Lower leg skin (tissue), 4 donors: Measurements from ENCODE around the gene TRIM5. TPM values are rescaled to one million over a fixed set of nuclear protein-coding genes. Genes with fewer than 3 reads are reported as not detected.
"Not testable (repeated sequence)": the region's sequence is repeated elsewhere in the genome, so short reads cannot be mapped to it uniquely, and the experiment has no call there.

Experiments used
- DNase-seq, 2 donors: peaks; one replicate each; pipeline ENCODE4 v3.0.0-alpha.2; 2019; ENCODE audit warnings: low spot score in 2 of 2
- H3K4me3 ChIP-seq: fragments of 200-600 bp; sonication (generic); 2 replicates; pipeline ENCODE4 v1.5.1; 2017; ENCODE audit warnings: mild to moderate bottlenecking, low read depth; ENCODE audit not compliant: poor library complexity, severe bottlenecking
- CTCF ChIP-seq, 3 donors: fragments of 450-650 bp; IDR thresholded peaks; one replicate each; pipeline ENCODE4 v1.5.1; 2016; ENCODE audit warnings: antibody characterized with exemption in 3 of 3, mild to moderate bottlenecking in 3 of 3, moderate library complexity in 2 of 3
- POLR2A ChIP-seq, 2 donors: fragments of 450-650 bp; IDR thresholded peaks; one replicate each; pipeline ENCODE4 v1.6.1; 2016 to 2017; ENCODE audit warnings: antibody characterized with exemption in 2 of 2, mild to moderate bottlenecking in 1 of 2, moderate library complexity in 1 of 2
- WGBS, 2 donors: methylation state at CpG; one replicate each; pipeline ENCODE4 v1.1.5; 2018; 5-methylcytosine and 5-hydroxymethylcytosine counted together
- intact Hi-C: fragments of 100-400 bp; cut with DNase I; formaldehyde crosslinking; loops from one replicate; pipeline ENCODE4 v1.15.0; 2023; ENCODE audit warnings: low total_unique reads
- total RNA-seq, 4 donors: library from RNA; depleted of rRNA; stranded (reverse); fragments of >200 nt; gene quantifications; one replicate each; pipeline ENCODE4 v1.1.0, GENCODE V29; 2016

The TRIM5 gene
- total RNA-seq, 4 donors from 2014 or later: 8.3 to 16.1 (median 10.8) TPM

- 81 to 84% methylated on average over 10 of the region's 10 CpGs for WGBS, 2 donors
- DNase-seq: no peak
- intact Hi-C loops: no loop called here
- H3K4me3 ChIP-seq: no peak overlapping the region
- TF ChIP-seq POLR2A (IDR thresholded peaks at IDR 0.05) (no peak), CTCF (IDR thresholded peaks at IDR 0.05) (no peak)
Observed at GRCh38 chr11:5700421-5701054, 15.7 kb upstream of the TRIM5 start.

- H3K4me3 ChIP-seq: no peak overlapping the region
- TF ChIP-seq CTCF (IDR thresholded peaks at IDR 0.05) (no peak), POLR2A (IDR thresholded peaks at IDR 0.05) (no peak)
- WGBS, 2 donors: 90 to 93% methylated on average over 7 of the region's 7 CpGs
- intact Hi-C loops: no loop called here
- no peak for DNase-seq
Observed at GRCh38 chr11:5698281-5698680, 13.4 kb upstream of the TRIM5 start.

- intact Hi-C loops: no loop called here
- DNase-seq: no peak
- no peak overlapping the region for H3K4me3 ChIP-seq
- WGBS, 2 donors: 70 to 85% methylated on average over 2 of the region's 2 CpGs
- no peak for TF ChIP-seq CTCF (IDR thresholded peaks at IDR 0.05)
- TF ChIP-seq POLR2A (IDR thresholded peaks at IDR 0.05): no peak
Observed at GRCh38 chr11:5696210-5696609, 11.3 kb upstream of the TRIM5 start.

- intact Hi-C loops: no loop called here
- H3K4me3 ChIP-seq: no peak overlapping the region
- DNase-seq: no peak
- TF ChIP-seq POLR2A (IDR thresholded peaks at IDR 0.05): no peak
- TF ChIP-seq CTCF (IDR thresholded peaks at IDR 0.05): no peak
- WGBS, 2 donors: 68 to 74% methylated on average over 1 of the region's 1 CpG
Observed at GRCh38 chr11:5695580-5695979, 10.7 kb upstream of the TRIM5 start.

- no peak for DNase-seq
- intact Hi-C loops: no loop called here
- WGBS, 2 donors: 71 to 79% methylated on average over 1 of the region's 1 CpG
- TF ChIP-seq POLR2A (IDR thresholded peaks at IDR 0.05): no peak
- TF ChIP-seq CTCF (IDR thresholded peaks at IDR 0.05): no peak
- H3K4me3 ChIP-seq: no peak overlapping the region
Observed at GRCh38 chr11:5694642-5695041, 9.8 kb upstream of the TRIM5 start.

- 77 to 83% methylated on average over 3 of the region's 3 CpGs for WGBS, 2 donors
- intact Hi-C loops: no loop called here
- no peak for TF ChIP-seq CTCF (IDR thresholded peaks at IDR 0.05)
- no peak for TF ChIP-seq POLR2A (IDR thresholded peaks at IDR 0.05)
- DNase-seq: no peak
- no peak overlapping the region for H3K4me3 ChIP-seq
Observed at GRCh38 chr11:5691964-5692361, 7.1 kb upstream of the TRIM5 start.

GRCh38 chr11:5691238-5691963 is 6.5 kb upstream of the TRIM5 start:
- intact Hi-C loops, H3K4me3 ChIP-seq, DNase-seq: not testable (repeated sequence)
- 64 to 66% methylated on average over 12 of the region's 12 CpGs for WGBS, 2 donors
